Raji (cell line): Measurements from ENCODE around the gene HAND2.

Experiments used
- POLR2A ChIP-seq: IDR thresholded peaks from 2 replicates; pipeline ENCODE4 v1.6.1; 2011; ENCODE audit warnings: low read depth, low read length, control low read depth; ENCODE audit not compliant: insufficient read depth

HAND2 gene

GRCh38 chr4:173529477-173530325 is at the start of gene HAND2:
TSS of gene HAND2 (minus strand) at chr4:173530229. CDS start at chr4:173529289, 940 bp downstream.
- TF ChIP-seq POLR2A: no peak

- no peak for TF ChIP-seq POLR2A
Observed at GRCh38 chr4:173578956-173579355, 48.9 kb upstream of the HAND2 start.

- no peak for TF ChIP-seq POLR2A
Observed at GRCh38 chr4:173577963-173578362, 47.9 kb upstream of the HAND2 start.

- no peak for TF ChIP-seq POLR2A
Observed at GRCh38 chr4:173575482-173576152, 45.6 kb upstream of the HAND2 start.

GRCh38 chr4:173573725-173574124 is 43.7 kb upstream of the HAND2 start:
- no peak for TF ChIP-seq POLR2A

- TF ChIP-seq POLR2A: no peak
Observed at GRCh38 chr4:173573286-173573685, 43.3 kb upstream of the HAND2 start.

- TF ChIP-seq POLR2A: no peak
Observed at GRCh38 chr4:173572493-173573129, 42.6 kb upstream of the HAND2 start.

GRCh38 chr4:173571620-173572019 is 41.6 kb upstream of the HAND2 start:
- TF ChIP-seq POLR2A: no peak

GRCh38 chr4:173565281-173565680 is 35.3 kb upstream of the HAND2 start:
- no peak for TF ChIP-seq POLR2A

- no peak for TF ChIP-seq POLR2A
Observed at GRCh38 chr4:173564461-173564860, 34.4 kb upstream of the HAND2 start.

- no peak for TF ChIP-seq POLR2A
Observed at GRCh38 chr4:173560896-173561295, 30.9 kb upstream of the HAND2 start.

- TF ChIP-seq POLR2A: no peak
Observed at GRCh38 chr4:173556398-173557131, 26.5 kb upstream of the HAND2 start.

GRCh38 chr4:173547889-173548288 is 17.9 kb upstream of the HAND2 start:
- TF ChIP-seq POLR2A: no peak

GRCh38 chr4:173546776-173547175 is 16.7 kb upstream of the HAND2 start:
- no peak for TF ChIP-seq POLR2A

GRCh38 chr4:173545440-173545839 is 15.4 kb upstream of the HAND2 start:
- TF ChIP-seq POLR2A: no peak
